Esophagus muscularis mucosa (tissue), 4 donors: ENCODE results near the gene PC. TPM values are rescaled to one million over a fixed set of nuclear protein-coding genes. Genes with fewer than 3 reads are reported as not detected.

Experiments
- DNase-seq: peaks from one replicate; pipeline ENCODE4 v3.0.0-alpha.2; 2017; ENCODE audit errors: extremely low spot score
- H3K27ac ChIP-seq, 4 donors: fragments of 200-600 bp; sonication (generic); replicated peaks in 1 of 4; 1 replicate in 3 of 4; 2 replicates in 1 of 4; pipeline ENCODE4 v1.5.1; 2016 to 2019; ENCODE audit warnings: mild to moderate bottlenecking in 1 of 4
- H3K27me3 ChIP-seq, 4 donors: fragments of 200-600 bp; sonication (generic); one replicate each; pipeline versions ENCODE4 v1.5.1 to v1.6.0; 2016 to 2019
- H3K36me3 ChIP-seq, 4 donors: fragments of 200-600 bp; sonication (generic); one replicate each; pipeline ENCODE4 v1.5.1; 2016 to 2019
- H3K4me1 ChIP-seq, 4 donors: fragments of 200-600 bp; sonication (generic); one replicate each; pipeline ENCODE4 v1.5.1; 2016 to 2019
- H3K4me3 ChIP-seq, 4 donors: fragments of 200-600 bp; sonication (generic); 1 replicate in 2 of 4; 2 replicates in 2 of 4; pipeline ENCODE4 v1.5.1; 2016 to 2019; ENCODE audit warnings: mild to moderate bottlenecking in 4 of 4, moderate library complexity in 1 of 4
- H3K9me3 ChIP-seq, 4 donors: fragments of 200-600 bp; sonication (generic); 1 replicate in 3 of 4; 2 replicates in 1 of 4; pipeline ENCODE4 v1.5.1; 2016 to 2019
- EP300 ChIP-seq: sonication (generic); formaldehyde crosslinking; IDR thresholded peaks from one replicate; pipeline ENCODE4 v1.6.1; 2017; ENCODE audit warnings: antibody characterized with exemption
- POLR2A ChIP-seq: fragments of 450-650 bp; IDR thresholded peaks from one replicate; pipeline ENCODE4 v1.6.1; 2017; ENCODE audit warnings: antibody characterized with exemption, moderate library complexity, mild to moderate bottlenecking, low read depth
- POLR2AphosphoS5 ChIP-seq, 2 donors: sonication (generic); formaldehyde crosslinking; IDR thresholded peaks; one replicate each; pipeline ENCODE4 v1.6.1; 2017; ENCODE audit warnings: antibody characterized with exemption in 2 of 2
- WGBS: methylation state at CpG from one replicate; pipeline ENCODE4 v1.1.5; 2018; 5-methylcytosine and 5-hydroxymethylcytosine counted together
- intact Hi-C: fragments of 100-400 bp; cut with DNase I; formaldehyde crosslinking; loops from one replicate; pipeline ENCODE4 v1.15.1; 2023
- total RNA-seq, 4 donors: library from RNA; depleted of rRNA; stranded (reverse); fragments of >200 nt; gene quantifications; one replicate each; pipeline versions ENCODE4 v1.1.0 to v1.2.1, GENCODE V29; 2016
- TF ChIP-seq, protein P1 (sequence below), 3 experiments: fragments of 200-600 bp in 2 of 3; fragments of 450-650 bp in 1 of 3; sonication (generic) in 2 of 3; IDR thresholded peaks; one replicate each; pipeline ENCODE4 v1.5.1; 2017 to 2019; ENCODE audit warnings: antibody characterized with exemption in 3 of 3, mild to moderate bottlenecking in 2 of 3, moderate library complexity in 1 of 3

The PC gene
- total RNA-seq, 4 donors from 2014 or later: 2.1 to 5.5 (median 5.1) TPM

DNA sequence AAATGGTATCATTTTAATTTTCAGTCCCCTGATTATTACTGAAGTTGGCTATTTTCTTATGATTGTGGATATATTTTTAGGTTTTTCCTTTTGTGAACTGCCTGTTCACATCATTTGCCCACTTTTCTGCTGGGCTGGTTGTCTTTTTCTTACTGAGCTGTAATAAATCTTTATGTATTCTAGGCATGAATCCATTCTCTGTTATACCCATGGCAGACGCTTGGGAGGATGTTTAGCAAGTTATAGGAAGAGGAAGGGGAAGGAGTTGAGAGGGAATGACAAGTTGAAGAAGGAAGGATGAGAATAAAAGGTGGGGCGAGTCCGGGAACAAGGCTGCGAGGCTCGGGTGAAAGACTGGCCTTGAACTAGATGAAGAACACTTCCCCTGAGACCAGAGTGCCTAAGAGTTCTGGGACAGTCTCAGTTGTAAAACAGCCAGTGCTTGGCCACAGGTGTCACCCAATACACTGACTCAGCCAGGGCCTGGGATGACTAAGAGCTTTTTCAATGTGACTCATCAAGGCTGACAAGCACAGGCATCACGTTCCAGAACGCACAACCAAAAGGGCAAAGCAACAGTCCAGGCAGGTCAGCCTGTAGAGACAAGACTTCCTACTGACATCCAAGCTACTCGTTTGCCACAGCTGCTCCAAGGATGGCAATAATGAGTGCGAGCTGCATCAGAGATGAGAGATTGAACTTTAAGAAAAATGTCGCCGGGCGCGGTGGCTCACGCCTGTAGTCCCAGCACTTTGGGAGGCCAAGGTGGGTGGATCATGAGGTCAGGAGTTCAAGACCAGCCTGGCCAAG is 66.1 kb downstream of the PC start:
- intact Hi-C loops: no loop called here
- no peak for TF ChIP-seq POLR2A
- no peak for TF ChIP-seq POLR2AphosphoS5 (IDR thresholded peaks at IDR 0.05)
- TF ChIP-seq, protein P1, sequence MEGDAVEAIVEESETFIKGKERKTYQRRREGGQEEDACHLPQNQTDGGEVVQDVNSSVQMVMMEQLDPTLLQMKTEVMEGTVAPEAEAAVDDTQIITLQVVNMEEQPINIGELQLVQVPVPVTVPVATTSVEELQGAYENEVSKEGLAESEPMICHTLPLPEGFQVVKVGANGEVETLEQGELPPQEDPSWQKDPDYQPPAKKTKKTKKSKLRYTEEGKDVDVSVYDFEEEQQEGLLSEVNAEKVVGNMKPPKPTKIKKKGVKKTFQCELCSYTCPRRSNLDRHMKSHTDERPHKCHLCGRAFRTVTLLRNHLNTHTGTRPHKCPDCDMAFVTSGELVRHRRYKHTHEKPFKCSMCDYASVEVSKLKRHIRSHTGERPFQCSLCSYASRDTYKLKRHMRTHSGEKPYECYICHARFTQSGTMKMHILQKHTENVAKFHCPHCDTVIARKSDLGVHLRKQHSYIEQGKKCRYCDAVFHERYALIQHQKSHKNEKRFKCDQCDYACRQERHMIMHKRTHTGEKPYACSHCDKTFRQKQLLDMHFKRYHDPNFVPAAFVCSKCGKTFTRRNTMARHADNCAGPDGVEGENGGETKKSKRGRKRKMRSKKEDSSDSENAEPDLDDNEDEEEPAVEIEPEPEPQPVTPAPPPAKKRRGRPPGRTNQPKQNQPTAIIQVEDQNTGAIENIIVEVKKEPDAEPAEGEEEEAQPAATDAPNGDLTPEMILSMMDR (IDR thresholded peaks at IDR 0.05): no peak
- no peak for TF ChIP-seq EP300
- no peaks in the 10 kb centered on the region for H3K27me3 ChIP-seq
- 83% methylated on average over 14 of the region's 14 CpGs for WGBS
- H3K27ac ChIP-seq: no peak overlapping the region
- no peaks in the 10 kb centered on the region for H3K36me3 ChIP-seq
- H3K4me3 ChIP-seq: no peak overlapping the region
- no peak for DNase-seq
- H3K9me3 ChIP-seq: no peaks in the 10 kb centered on the region
- H3K4me1 ChIP-seq: peaks cover 0 to 4% (median 0%) of the 10 kb centered on the region in 4 donors

DNA sequence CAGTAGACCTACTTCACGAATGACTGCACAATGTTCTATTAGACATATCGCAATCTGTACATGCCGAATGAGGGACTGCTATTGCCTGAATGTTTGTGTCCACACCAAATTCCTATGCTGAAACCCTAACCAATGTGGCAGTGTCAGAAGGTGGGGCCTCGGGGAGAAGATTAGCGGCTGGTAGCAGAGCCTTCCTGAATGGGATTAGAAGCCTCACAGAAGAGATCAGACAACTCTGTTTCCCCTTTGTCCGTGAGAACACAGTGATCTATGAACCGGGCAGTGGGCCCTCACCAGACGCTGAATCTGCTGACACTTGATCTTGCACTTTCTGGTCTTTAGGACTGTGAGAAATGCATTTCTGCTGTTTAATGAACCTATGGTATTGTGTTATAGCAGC is 68.2 kb downstream of the PC start:
- intact Hi-C loops: no loop called here
- Histone ChIP-seq H3K27me3 (no peaks in the 10 kb centered on the region), H3K36me3 (no peaks in the 10 kb centered on the region), H3K27ac (no peak overlapping the region), H3K9me3 (no peaks in the 10 kb centered on the region), H3K4me1 (peaks cover 0 to 4% (median 0%) of the 10 kb centered on the region in 4 donors), H3K4me3 (no peak overlapping the region)
- DNase-seq: no peak
- TF ChIP-seq POLR2AphosphoS5 (IDR thresholded peaks at IDR 0.05): no peak
- TF ChIP-seq, protein P1 (IDR thresholded peaks at IDR 0.05): no peak
- no peak for TF ChIP-seq POLR2A
- TF ChIP-seq EP300: no peak
- 81% methylated on average over 8 of the region's 8 CpGs for WGBS

DNA sequence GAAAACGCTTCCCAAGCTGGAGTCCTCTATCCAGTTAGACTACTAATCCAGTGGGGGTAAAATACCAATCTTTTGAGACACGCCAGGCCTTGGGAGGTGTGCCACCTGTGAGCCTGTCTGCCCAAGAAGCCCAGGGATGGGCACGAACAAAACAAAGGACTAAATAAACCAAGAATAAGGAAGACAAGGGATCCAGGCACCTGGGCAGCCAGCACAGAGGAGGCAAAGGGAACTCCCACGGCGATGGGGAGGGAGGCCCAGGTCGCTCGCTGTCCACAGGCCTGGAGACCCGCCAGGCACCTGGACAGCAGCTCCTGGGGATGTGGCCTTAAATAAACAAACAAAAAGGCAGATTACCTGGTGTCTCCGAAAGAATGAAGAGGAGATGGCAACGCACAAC is 69.9 kb downstream of the PC start:
- Histone ChIP-seq H3K4me3 (no peak overlapping the region), H3K9me3 (no peaks in the 10 kb centered on the region), H3K27me3 (no peaks in the 10 kb centered on the region), H3K36me3 (no peaks in the 10 kb centered on the region), H3K4me1 (peaks cover 0 to 10% (median 4%) of the 10 kb centered on the region in 4 donors), H3K27ac (no peak overlapping the region)
- no peak for TF ChIP-seq POLR2AphosphoS5 (IDR thresholded peaks at IDR 0.05)
- TF ChIP-seq, protein P1 (IDR thresholded peaks at IDR 0.05): no peak
- TF ChIP-seq POLR2A: no peak
- no peak for TF ChIP-seq EP300
- intact Hi-C loops: no loop called here
- 89% methylated on average over 10 of the region's 10 CpGs for WGBS
- DNase-seq: no peak

DNA sequence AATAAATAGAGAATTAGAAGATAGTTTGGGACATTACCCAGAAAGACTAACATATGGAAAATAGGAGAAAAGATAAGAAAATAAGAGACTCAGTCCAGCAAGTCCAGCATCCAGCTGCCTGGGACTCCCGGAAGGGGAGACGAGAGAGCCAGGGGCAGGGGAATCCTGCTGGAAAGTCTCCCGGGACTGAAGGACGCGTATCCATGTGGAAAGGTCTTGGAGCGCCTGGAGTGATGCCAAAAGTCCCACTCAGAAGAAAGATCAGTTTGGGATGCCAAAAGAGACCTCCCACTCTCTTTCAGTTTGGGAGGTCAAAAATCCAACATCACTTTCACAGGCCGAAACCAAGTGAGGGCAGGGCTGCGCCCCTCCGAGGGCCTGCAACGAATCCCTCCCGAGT is 70.7 kb downstream of the PC start:
- no peak for TF ChIP-seq EP300
- no peak for TF ChIP-seq POLR2A
- TF ChIP-seq POLR2AphosphoS5 (IDR thresholded peaks at IDR 0.05): no peak
- TF ChIP-seq, protein P1 (IDR thresholded peaks at IDR 0.05): no peak
- Histone ChIP-seq H3K27ac (no peak overlapping the region), H3K27me3 (no peaks in the 10 kb centered on the region), H3K4me3 (no peak overlapping the region), H3K36me3 (no peaks in the 10 kb centered on the region), H3K9me3 (no peaks in the 10 kb centered on the region), H3K4me1 (peaks cover 0 to 18% (median 11%) of the 10 kb centered on the region in 4 donors)
- 80% methylated on average over 11 of the region's 11 CpGs for WGBS
- DNase-seq: no peak
- intact Hi-C loops: no loop called here
